T follicular helper cell (primary cell): ENCODE measurements around the gene NR3C1.

ENCODE experiments used
- DNase-seq: peaks from one replicate; pipeline ENCODE4 v3.0.0-alpha.2; 2020; ENCODE audit warnings: low read depth

Gene NR3C1

DNA sequence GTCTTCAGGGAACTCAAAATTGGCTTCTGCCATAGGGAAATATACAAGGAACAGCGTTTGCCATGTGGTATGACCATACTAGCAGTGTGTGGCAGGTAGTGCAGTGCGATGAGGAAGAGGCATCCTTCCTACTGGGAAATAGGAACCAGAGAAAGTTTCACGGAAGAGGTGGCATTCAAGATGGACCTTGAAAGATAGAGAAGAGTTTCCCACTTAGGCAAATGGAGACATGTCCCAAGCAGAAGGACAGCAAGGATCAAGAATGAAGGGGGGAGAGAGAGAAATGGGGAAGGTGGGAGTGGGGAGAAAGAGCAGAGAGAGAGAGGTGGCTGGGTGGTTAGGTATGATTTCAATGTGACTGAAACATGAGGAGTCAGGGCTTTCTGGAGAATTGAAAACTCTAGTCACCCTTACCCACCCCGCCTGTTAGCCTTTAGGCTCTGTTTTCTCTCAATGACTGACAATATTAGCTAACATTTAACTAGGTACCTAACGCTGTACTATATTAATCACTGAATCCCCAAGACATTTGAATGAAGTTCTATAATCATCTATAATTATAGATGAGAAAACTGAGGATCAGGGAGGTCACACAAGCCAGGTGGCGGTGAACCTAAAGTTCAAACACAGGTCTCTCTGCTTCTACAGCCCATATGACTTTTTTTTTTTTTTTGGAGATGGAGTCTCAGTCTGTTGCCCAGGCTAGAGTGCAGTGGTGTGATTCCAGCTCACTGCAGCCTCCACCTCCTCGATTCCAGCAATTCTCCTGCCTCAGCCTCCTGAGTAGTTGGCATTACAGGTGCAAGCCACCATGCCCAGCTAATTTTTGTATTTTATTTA is 171.3 kb downstream of the NR3C1 start:
- no peak for DNase-seq

- DNase-seq, result no peak
Observed at GRCh38 chr5:143231416-143231815, 172.1 kb downstream of the NR3C1 start.

GRCh38 chr5:143230676-143230996 is 172.8 kb downstream of the NR3C1 start:
- DNase-seq, result no peak

DNA sequence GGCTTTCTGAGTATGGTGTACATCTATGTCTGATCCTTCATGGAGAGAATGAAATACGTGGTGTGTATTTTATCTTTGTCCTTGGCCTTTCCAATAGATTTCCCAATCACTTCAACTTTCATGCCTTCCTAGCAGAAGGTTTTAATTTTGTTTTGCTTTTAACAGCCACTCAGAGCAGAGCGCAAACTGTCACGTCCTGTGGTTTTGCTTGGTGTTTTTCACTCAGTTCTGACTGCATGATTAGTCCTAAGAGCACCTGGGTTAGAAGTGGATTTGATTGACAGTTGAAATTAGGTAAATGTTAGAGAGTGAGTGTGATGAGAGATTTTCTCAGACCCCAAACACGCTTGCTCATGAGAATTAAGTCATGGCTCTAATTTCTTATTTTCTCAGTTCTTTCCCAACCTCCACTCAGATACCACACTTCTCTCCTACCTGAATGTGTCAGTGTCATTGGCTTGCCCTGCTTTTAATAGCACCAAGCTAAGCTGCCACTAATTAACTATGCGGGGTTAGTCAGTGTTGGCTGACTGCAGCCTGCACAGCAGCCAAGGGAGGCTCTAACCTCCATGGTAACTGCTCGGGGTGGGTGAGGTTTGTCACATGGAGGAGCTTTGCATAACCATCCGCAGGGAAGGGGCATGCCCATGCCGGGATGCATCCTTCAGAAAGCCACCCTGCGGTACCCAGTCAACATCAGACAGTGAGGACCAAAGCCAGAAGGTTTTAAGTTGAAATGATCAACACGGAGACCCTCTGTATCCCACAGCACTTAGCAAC is 173.4 kb downstream of the NR3C1 start:
- peak; percentile 7 for DNase-seq

DNA sequence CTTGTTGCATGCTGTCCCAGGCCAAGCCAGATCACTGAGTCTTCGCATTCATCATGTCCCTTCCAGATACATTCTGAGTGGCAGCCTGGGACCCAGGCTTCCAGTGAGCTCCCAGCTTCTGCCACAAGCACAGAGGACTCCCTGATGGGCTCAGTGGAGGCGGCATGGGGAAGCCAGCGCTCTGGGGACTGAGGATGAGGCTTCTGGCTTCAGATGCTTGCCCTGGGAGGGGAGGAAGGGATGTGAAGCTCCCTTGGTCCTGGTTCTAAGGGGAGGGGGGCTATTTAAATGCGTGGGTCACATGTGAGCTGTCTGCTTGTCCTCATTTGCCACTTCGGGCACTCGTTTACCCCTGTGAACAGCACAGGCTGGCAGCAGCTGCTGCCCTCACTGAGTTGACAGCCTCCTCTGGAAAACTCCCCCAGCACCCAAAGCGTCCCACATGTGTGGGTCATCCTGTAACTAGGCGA is 174.0 kb downstream of the NR3C1 start:
- no peak for DNase-seq

- DNase-seq, result no peak
Observed at GRCh38 chr5:143228597-143229293, 174.7 kb downstream of the NR3C1 start.
